Loucy (cell line): ENCODE data around the gene FBXL13.

Experiments
- CTCF ChIP-seq: fragments of 200-600 bp; sonication (generic); conservative IDR thresholded peaks from 2 replicates; pipeline ENCODE4 v1.5.1; 2014; ENCODE audit warnings: mild to moderate bottlenecking, antibody characterized with exemption, low read length
- EZH2phosphoT487 ChIP-seq: fragments of 200-600 bp; IDR thresholded peaks from 2 replicates; pipeline ENCODE4 v1.6.1; 2018; ENCODE audit warnings: antibody characterized with exemption, mild to moderate bottlenecking, moderate library complexity, borderline replicate concordance

- TF ChIP-seq CTCF, result no peak
- TF ChIP-seq EZH2phosphoT487, result no peak
Observed at GRCh38 chr7:103011650-103012049, 62.9 kb downstream of the FBXL13 start.
